ENCODE data around the gene CDH23. TPM values are rescaled to one million over a fixed set of nuclear protein-coding genes. Genes with fewer than 3 reads are reported as not detected.
A peak's percentile ranks its signal among the peaks of the same experiment; 100 is the strongest.

The CDH23 gene
- total RNA-seq, 1 experiment from 2014 or later: 7.8 TPM

- ChIA-PET CTCF (no interaction called here), POLR2A (ENCODE audit: unreplicated experiment) (no interaction called here)
- H4K20me1 ChIP-seq (ENCODE audit: insufficient read depth): no peaks in the 10 kb centered on the region
- no peaks in the 10 kb centered on the region for H3K27me3 ChIP-seq (ENCODE audit: insufficient read depth, low read depth)
- peaks cover 26% of the 10 kb centered on the region; the same call in 1 of the 2 replicates for H3F3A ChIP-seq (ENCODE audit: insufficient read depth, low read depth)
- BruUV-seq (replicated peaks): no TSS peak
- no peak overlapping the region for H3K4me2 ChIP-seq
- H3K9me2 ChIP-seq (ENCODE audit: insufficient read depth): no peaks in the 10 kb centered on the region
- TF ChIP-seq CTCF (conservative IDR thresholded peaks at IDR 0.05) (no peak), EZH2 (IDR thresholded peaks at IDR 0.05; ENCODE audit: low read depth) (no peak)
- no peaks in the 10 kb centered on the region for H3K9me3 ChIP-seq (ENCODE audit: insufficient read depth, low read depth)
- H3K36me3 ChIP-seq (ENCODE audit: low read depth): no peaks in the 10 kb centered on the region
- H3K4me1 ChIP-seq (replicated peaks; ENCODE audit: insufficient read depth): peaks cover 37% of the 10 kb centered on the region
- no peak overlapping the region for H3K27ac ChIP-seq
- no peak for DNase-seq
- H2AFZ ChIP-seq: no peak overlapping the region
- no peak overlapping the region for H3K4me3 ChIP-seq
- H3K79me2 ChIP-seq (ENCODE audit: low read depth): no peaks in the 10 kb centered on the region
- intact Hi-C loops (cut with micrococcal nuclease; ENCODE audit: unreplicated experiment): loop anchor here (10.0 kb wide), 1 partner anchor 654 kb away; no protein-coding TSS in a partner anchor
Observed at GRCh38 chr10:71390461-71390835, 6.3 kb upstream of the CDH23 start.

GRCh38 chr10:71390921-71391690 is 5.6 kb upstream of the CDH23 start:
- H3F3A ChIP-seq (ENCODE audit: insufficient read depth, low read depth): peaks cover 31% of the 10 kb centered on the region; the same call in 1 of the 2 replicates
- H3K9me2 ChIP-seq (ENCODE audit: insufficient read depth): no peaks in the 10 kb centered on the region
- H3K4me2 ChIP-seq: no peak overlapping the region
- H3K9me3 ChIP-seq (ENCODE audit: insufficient read depth, low read depth): no peaks in the 10 kb centered on the region
- TF ChIP-seq EZH2 (IDR thresholded peaks at IDR 0.05; ENCODE audit: low read depth): no peak
- TF ChIP-seq CTCF (conservative IDR thresholded peaks at IDR 0.05): no peak
- no TSS peak for BruUV-seq (replicated peaks)
- POLR2A ChIA-PET (ENCODE audit: unreplicated experiment): no interaction called here
- H3K36me3 ChIP-seq (ENCODE audit: low read depth): no peaks in the 10 kb centered on the region
- H3K27me3 ChIP-seq (ENCODE audit: insufficient read depth, low read depth): no peaks in the 10 kb centered on the region
- no peak for DNase-seq
- no peak overlapping the region for H2AFZ ChIP-seq
- H3K79me2 ChIP-seq (ENCODE audit: low read depth): no peaks in the 10 kb centered on the region
- H3K4me1 ChIP-seq (replicated peaks; ENCODE audit: insufficient read depth): peaks cover 37% of the 10 kb centered on the region
- CTCF ChIA-PET: no interaction called here
- H4K20me1 ChIP-seq (ENCODE audit: insufficient read depth): no peaks in the 10 kb centered on the region
- no peak overlapping the region for H3K27ac ChIP-seq
- intact Hi-C loops (cut with micrococcal nuclease; ENCODE audit: unreplicated experiment): loop anchor here (10.0 kb wide), 1 partner anchor 654 kb away; no protein-coding TSS in a partner anchor
- no peak overlapping the region for H3K4me3 ChIP-seq

GRCh38 chr10:71391701-71392100 is 5.0 kb upstream of the CDH23 start:
- no TSS peak for BruUV-seq (replicated peaks)
- H3K27me3 ChIP-seq (ENCODE audit: insufficient read depth, low read depth): no peaks in the 10 kb centered on the region
- H3K36me3 ChIP-seq (ENCODE audit: low read depth): no peaks in the 10 kb centered on the region
- CTCF ChIA-PET: interaction anchor here (0.6 kb wide), 1 partner anchor 90 kb away, joined by 3 read pairs; no protein-coding TSS in a partner anchor
- peaks cover 32% of the 10 kb centered on the region; the same call in 1 of the 2 replicates for H3F3A ChIP-seq (ENCODE audit: insufficient read depth, low read depth)
- no peaks in the 10 kb centered on the region for H3K9me3 ChIP-seq (ENCODE audit: insufficient read depth, low read depth)
- H2AFZ ChIP-seq: no peak overlapping the region
- no peak for DNase-seq
- TF ChIP-seq CTCF (conservative IDR thresholded peaks at IDR 0.05) (no peak), EZH2 (IDR thresholded peaks at IDR 0.05; ENCODE audit: low read depth) (no peak)
- no peaks in the 10 kb centered on the region for H3K79me2 ChIP-seq (ENCODE audit: low read depth)
- H4K20me1 ChIP-seq (ENCODE audit: insufficient read depth): no peaks in the 10 kb centered on the region
- peak overlapping the region; percentile 48 for H3K4me2 ChIP-seq
- peak overlapping the region; percentile 69 for H3K27ac ChIP-seq
- no peak overlapping the region for H3K4me3 ChIP-seq
- no peaks in the 10 kb centered on the region for H3K9me2 ChIP-seq (ENCODE audit: insufficient read depth)
- POLR2A ChIA-PET (ENCODE audit: unreplicated experiment): no interaction called here
- intact Hi-C loops (cut with micrococcal nuclease; ENCODE audit: unreplicated experiment): loop anchor here (10.0 kb wide), 1 partner anchor 653 kb away; no protein-coding TSS in a partner anchor
- peaks cover 37% of the 10 kb centered on the region for H3K4me1 ChIP-seq (replicated peaks; ENCODE audit: insufficient read depth)
